Sigmoid colon (tissue), 4 donors: ENCODE measurements around the gene ZNF791.

Experiments used
- EP300 ChIP-seq, 4 donors: sonication (generic); formaldehyde crosslinking; IDR thresholded peaks; one replicate each; pipeline ENCODE4 v1.6.1; 2017; ENCODE audit warnings: antibody characterized with exemption in 4 of 4
- POLR2A ChIP-seq, 2 donors: fragments of 450-650 bp; IDR thresholded peaks; one replicate each; pipeline ENCODE4 v1.6.1; 2016; ENCODE audit warnings: antibody characterized with exemption in 2 of 2, mild to moderate bottlenecking in 2 of 2, moderate library complexity in 2 of 2
- POLR2AphosphoS5 ChIP-seq, 4 donors: sonication (generic); formaldehyde crosslinking; IDR thresholded peaks; one replicate each; pipeline ENCODE4 v1.6.1; 2017; ENCODE audit warnings: antibody characterized with exemption in 4 of 4

DNA sequence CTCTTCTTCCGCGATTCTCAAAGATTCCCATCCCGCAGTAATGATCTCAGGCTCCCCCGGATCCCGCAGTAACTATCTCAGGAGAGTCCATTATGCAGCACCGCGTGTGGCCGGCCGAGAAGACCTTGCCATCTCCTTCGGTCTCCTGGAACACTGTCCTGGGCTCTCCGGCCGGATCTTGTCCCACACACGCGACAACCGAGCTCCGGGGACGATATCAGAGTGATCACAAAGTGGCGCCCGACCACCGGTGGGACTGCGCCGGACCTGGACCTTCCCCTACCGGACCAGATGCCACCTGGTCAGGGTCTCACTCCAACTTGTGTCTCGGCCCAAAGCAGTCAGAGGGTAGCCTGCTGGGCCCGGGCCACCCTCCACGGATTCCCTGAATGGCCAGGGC, 31.8 kb downstream of the ZNF791 start:
- no peak for TF ChIP-seq POLR2AphosphoS5 (IDR thresholded peaks at IDR 0.05)
- no peak for TF ChIP-seq EP300 (IDR thresholded peaks at IDR 0.05)
- TF ChIP-seq POLR2A (IDR thresholded peaks at IDR 0.05): no peak
